KMS-11 (cell line): ENCODE data around the gene CD4.
A peak's percentile ranks its signal among the peaks of the same experiment; 100 is the strongest.
"Not testable (repeated sequence)": the region's sequence is repeated elsewhere in the genome, so short reads cannot be mapped to it uniquely, and the experiment has no call there.

Experiments used
- H2AFZ ChIP-seq: fragments of 200-600 bp; sonication (generic); 2 replicates; pipeline ENCODE4 v1.6.1; 2016; ENCODE audit warnings: antibody characterized with exemption, mixed run types, low read depth
- H3K27ac ChIP-seq: fragments of 200-600 bp; sonication (generic); 2 replicates; pipeline ENCODE4 v1.6.1; 2016; ENCODE audit warnings: mild to moderate bottlenecking, mixed run types
- H3K27me3 ChIP-seq: fragments of 200-600 bp; sonication (generic); 2 replicates; pipeline ENCODE4 v1.6.1; 2017; ENCODE audit warnings: mild to moderate bottlenecking, low read depth, mixed run types, moderate library complexity; ENCODE audit not compliant: insufficient read depth
- H3K36me3 ChIP-seq: fragments of 200-600 bp; sonication (generic); 2 replicates; pipeline ENCODE4 v1.6.1; 2017; ENCODE audit warnings: mild to moderate bottlenecking, mixed run types; ENCODE audit not compliant: insufficient read depth
- H3K4me1 ChIP-seq: fragments of 200-600 bp; sonication (generic); 2 replicates; pipeline ENCODE4 v1.6.1; 2016; ENCODE audit warnings: mild to moderate bottlenecking, low read depth, mixed run types; ENCODE audit not compliant: poor library complexity, severe bottlenecking
- H3K4me2 ChIP-seq: fragments of 200-600 bp; sonication (generic); 2 replicates; pipeline ENCODE4 v1.7.0; 2016; ENCODE audit warnings: mild to moderate bottlenecking, mixed run types
- H3K4me3 ChIP-seq: fragments of 200-600 bp; sonication (generic); IDR thresholded peaks from 2 replicates; pipeline ENCODE4 v1.6.1; 2017; ENCODE audit warnings: low read depth, low read length, mixed read lengths; ENCODE audit not compliant: insufficient read depth
- H3K79me2 ChIP-seq: fragments of 200-600 bp; sonication (generic); 2 replicates; pipeline ENCODE4 v1.6.1; 2016; ENCODE audit warnings: low read depth, mixed run types; ENCODE audit not compliant: insufficient read depth
- H3K9ac ChIP-seq: fragments of 200-600 bp; sonication (generic); 2 replicates; pipeline ENCODE4 v1.6.1; 2016; ENCODE audit warnings: mild to moderate bottlenecking, mixed run types
- H4K20me1 ChIP-seq: fragments of 200-600 bp; sonication (generic); 2 replicates; pipeline ENCODE4 v1.6.1; 2016; ENCODE audit warnings: mild to moderate bottlenecking, mixed run types; ENCODE audit not compliant: insufficient read depth
- TF ChIP-seq, protein P1 (sequence below): fragments of 200-600 bp; sonication (generic); conservative IDR thresholded peaks from 2 replicates; pipeline ENCODE4 v1.6.1; 2017; ENCODE audit warnings: low read depth, mild to moderate bottlenecking, antibody characterized with exemption, low read length, moderate library complexity, mixed read lengths

CD4 gene

GRCh38 chr12:6869049-6870021 is 80.0 kb downstream of the CD4 start:
- no peaks in the 10 kb centered on the region; the same call in 1 of the 2 replicates for H3K36me3 ChIP-seq
- peak overlapping the region; percentile 95; the same call in 1 of the 2 replicates for H3K9ac ChIP-seq
- TF ChIP-seq, protein P1, sequence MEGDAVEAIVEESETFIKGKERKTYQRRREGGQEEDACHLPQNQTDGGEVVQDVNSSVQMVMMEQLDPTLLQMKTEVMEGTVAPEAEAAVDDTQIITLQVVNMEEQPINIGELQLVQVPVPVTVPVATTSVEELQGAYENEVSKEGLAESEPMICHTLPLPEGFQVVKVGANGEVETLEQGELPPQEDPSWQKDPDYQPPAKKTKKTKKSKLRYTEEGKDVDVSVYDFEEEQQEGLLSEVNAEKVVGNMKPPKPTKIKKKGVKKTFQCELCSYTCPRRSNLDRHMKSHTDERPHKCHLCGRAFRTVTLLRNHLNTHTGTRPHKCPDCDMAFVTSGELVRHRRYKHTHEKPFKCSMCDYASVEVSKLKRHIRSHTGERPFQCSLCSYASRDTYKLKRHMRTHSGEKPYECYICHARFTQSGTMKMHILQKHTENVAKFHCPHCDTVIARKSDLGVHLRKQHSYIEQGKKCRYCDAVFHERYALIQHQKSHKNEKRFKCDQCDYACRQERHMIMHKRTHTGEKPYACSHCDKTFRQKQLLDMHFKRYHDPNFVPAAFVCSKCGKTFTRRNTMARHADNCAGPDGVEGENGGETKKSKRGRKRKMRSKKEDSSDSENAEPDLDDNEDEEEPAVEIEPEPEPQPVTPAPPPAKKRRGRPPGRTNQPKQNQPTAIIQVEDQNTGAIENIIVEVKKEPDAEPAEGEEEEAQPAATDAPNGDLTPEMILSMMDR, result peak; percentile 80
- no peak overlapping the region for H3K4me3 ChIP-seq
- H3K4me2 ChIP-seq, result peak overlapping the region; percentile 65
- H3K4me1 ChIP-seq, result peaks cover 47% of the 10 kb centered on the region
- H3K27me3 ChIP-seq, result no peaks in the 10 kb centered on the region
- H4K20me1 ChIP-seq, result peaks cover 12% of the 10 kb centered on the region; the same call in 1 of the 2 replicates
- no peak overlapping the region; the same call in 1 of the 2 replicates for H3K27ac ChIP-seq
- H2AFZ ChIP-seq, result no peak overlapping the region
- H3K79me2 ChIP-seq, result peaks cover 25% of the 10 kb centered on the region

DNA sequence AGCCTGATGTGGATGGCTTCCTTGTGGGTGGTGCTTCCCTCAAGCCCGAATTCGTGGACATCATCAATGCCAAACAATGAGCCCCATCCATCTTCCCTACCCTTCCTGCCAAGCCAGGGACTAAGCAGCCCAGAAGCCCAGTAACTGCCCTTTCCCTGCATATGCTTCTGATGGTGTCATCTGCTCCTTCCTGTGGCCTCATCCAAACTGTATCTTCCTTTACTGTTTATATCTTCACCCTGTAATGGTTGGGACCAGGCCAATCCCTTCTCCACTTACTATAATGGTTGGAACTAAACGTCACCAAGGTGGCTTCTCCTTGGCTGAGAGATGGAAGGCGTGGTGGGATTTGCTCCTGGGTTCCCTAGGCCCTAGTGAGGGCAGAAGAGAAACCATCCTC is 81.0 kb downstream of the CD4 start:
- not testable (repeated sequence) for H3K27me3 ChIP-seq, H3K27ac ChIP-seq, H3K4me3 ChIP-seq, H3K36me3 ChIP-seq, H3K9ac ChIP-seq, H2AFZ ChIP-seq
- peak overlapping the region; percentile 3; the same call in 1 of the 2 replicates for H3K4me2 ChIP-seq
- peaks cover 12% of the 10 kb centered on the region; the same call in 1 of the 2 replicates for H4K20me1 ChIP-seq
- H3K4me1 ChIP-seq, result peaks cover 53% of the 10 kb centered on the region
- peaks cover 25% of the 10 kb centered on the region for H3K79me2 ChIP-seq
